Adrenal gland (tissue), 12 donors: ENCODE results near the gene ZNF521. TPM values are rescaled to one million over a fixed set of nuclear protein-coding genes. Genes with fewer than 3 reads are reported as not detected.

ENCODE experiments used
- DNase-seq, 7 donors: peaks; one replicate each; pipeline ENCODE4 v3.0.0-alpha.2; 2019 to 2020
- H3K27ac ChIP-seq, 5 donors: fragments of 200-600 bp; sonication (generic) in 4 of 5; 1 replicate in 3 of 5; 2 replicates in 2 of 5; pipeline versions ENCODE4 v1.5.1 to v1.8.0; 2016 to 2020; ENCODE audit warnings: mild to moderate bottlenecking in 1 of 5
- H3K27me3 ChIP-seq: fragments of 200-600 bp; 2 replicates; pipeline ENCODE4 v1.8.0; 2021
- H3K36me3 ChIP-seq, 2 donors: fragments of 200-600 bp; replicated peaks in 1 of 2; 1 replicate in 1 of 2; 2 replicates in 1 of 2; pipeline versions ENCODE4 v1.5.1 to v1.8.0; 2018 to 2022
- H3K4me1 ChIP-seq, 2 donors: fragments of 200-600 bp; replicated peaks in 1 of 2; 1 replicate in 1 of 2; 2 replicates in 1 of 2; pipeline versions ENCODE4 v1.5.1 to v1.8.0; 2018 to 2021
- H3K4me3 ChIP-seq, 4 donors: fragments of 200-600 bp; sonication (generic) in 3 of 4; one replicate each; pipeline ENCODE4 v1.5.1; 2016 to 2018
- H3K9me3 ChIP-seq, 3 donors: fragments of 200-600 bp; sonication (generic) in 1 of 3; replicated peaks in 1 of 3; 1 replicate in 2 of 3; 2 replicates in 1 of 3; pipeline versions ENCODE4 v1.5.1 to v1.8.0; 2016 to 2021
- CTCF ChIP-seq, 6 experiments: fragments of 450-650 bp in 4 of 6; fragments of 200-600 bp in 2 of 6; sonication (generic) in 1 of 6; IDR thresholded peaks; 1 replicate in 5 of 6; 2 replicates in 1 of 6; pipeline versions ENCODE4 v1.5.1 to v1.8.0; 2016 to 2021; ENCODE audit warnings: antibody characterized with exemption in 6 of 6, mild to moderate bottlenecking in 2 of 6, moderate library complexity in 1 of 6
- POLR2A ChIP-seq, 2 donors: fragments of 450-650 bp; IDR thresholded peaks; one replicate each; pipeline ENCODE4 v1.6.1; 2017; ENCODE audit warnings: antibody characterized with exemption in 2 of 2, mild to moderate bottlenecking in 2 of 2, moderate library complexity in 1 of 2
- WGBS, 4 donors: extraction: QIAGEN DNeasy Blood & Tissue Kit in 2 of 4; methylation state at CpG; one replicate each; pipeline versions ENCODE4 v1.1.5 to v1.1.7; 2013 to 2017; 5-methylcytosine and 5-hydroxymethylcytosine counted together
- intact Hi-C, 2 donors: fragments of 100-400 bp; cut with DNase I; formaldehyde crosslinking; loops; one replicate each; pipeline versions ENCODE4 v1.14.1 to v1.15.0; 2022 to 2023
- polyA plus RNA-seq, 3 donors: library from polyadenylated mRNA; stranded (reverse); fragments of 200-250 nt in 2 of 3; fragments of 350-450 nt in 1 of 3; fragmentation: Illumina TruSeq in 1 of 3; extraction: RNeasy Lipid Tissue Mini Kit (QIAGEN cat#74804) in 1 of 3; gene quantifications; one replicate each; pipeline ENCODE4 v1.2.3, GENCODE V29; 2013 to 2014
- total RNA-seq, 9 donors: library from RNA; depleted of rRNA in 4 of 9; stranded (reverse); fragments of >200 nt in 4 of 9; fragments of 120-200 nt in 1 of 9; fragmentation: NEBNext Ultra II Directional in 1 of 9; extraction: Animal tissue kit (Norgen Biotek cat#: 25700) in 1 of 9; gene quantifications; one replicate each; pipeline versions ENCODE4 v1.1.0 to v1.2.4, GENCODE V29; 2013 to 2023
- donor health status: healthy with polysubstance abuse.
- donor health status: Bipolar disorder and iron deficiency.
- donor health status: DM: yes; HTN: yes; CAD: no.
- donor health status: DM: no; HTN: no; CAD: no.
- donor health status: DM: no; HTN: no; CAD: no.
- donor health status: DM: yes; HTN: yes; CAD: no.

The ZNF521 gene
- total and polyA plus RNA-seq, 12 donors = 3.7 to 270 (median 43.0) TPM

DNA sequence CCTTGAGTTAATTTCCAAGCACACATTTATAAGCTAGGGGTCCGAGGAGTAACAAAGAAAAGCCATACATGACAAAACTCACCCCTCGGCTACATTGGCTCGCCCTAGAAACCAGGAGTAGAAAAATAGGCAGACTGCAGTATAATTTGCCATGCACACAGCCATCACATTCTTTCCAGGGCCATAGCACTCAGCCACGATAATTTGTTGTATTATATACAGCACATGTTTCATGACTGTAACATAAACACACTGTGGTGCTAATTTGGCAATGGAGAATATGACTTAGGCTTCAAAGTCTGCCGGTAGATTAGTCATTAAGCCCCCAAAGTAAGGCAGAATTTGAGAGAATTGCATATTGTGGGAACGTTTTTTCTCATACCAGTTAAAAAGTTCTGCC is 254.9 kb downstream of the ZNF521 start:
- intact Hi-C loops = no loop called here
- H3K9me3 ChIP-seq = no peaks in the 10 kb centered on the region
- no peaks in the 10 kb centered on the region for H3K36me3 ChIP-seq
- no peaks in the 10 kb centered on the region for H3K27me3 ChIP-seq
- H3K4me3 ChIP-seq = no peak overlapping the region
- no peak for TF ChIP-seq POLR2A (IDR thresholded peaks at IDR 0.05)
- no peak for TF ChIP-seq CTCF (IDR thresholded peaks at IDR 0.05)
- H3K4me1 ChIP-seq = peaks cover 12 to 14% of the 10 kb centered on the region in 2 donors
- H3K27ac ChIP-seq = peak overlapping the region in 1 of 5 donors; percentile 49
- 83 to 88% (median 84%) methylated on average over 6 of the region's 6 CpGs for WGBS, 4 donors
- DNase-seq = no peak

DNA sequence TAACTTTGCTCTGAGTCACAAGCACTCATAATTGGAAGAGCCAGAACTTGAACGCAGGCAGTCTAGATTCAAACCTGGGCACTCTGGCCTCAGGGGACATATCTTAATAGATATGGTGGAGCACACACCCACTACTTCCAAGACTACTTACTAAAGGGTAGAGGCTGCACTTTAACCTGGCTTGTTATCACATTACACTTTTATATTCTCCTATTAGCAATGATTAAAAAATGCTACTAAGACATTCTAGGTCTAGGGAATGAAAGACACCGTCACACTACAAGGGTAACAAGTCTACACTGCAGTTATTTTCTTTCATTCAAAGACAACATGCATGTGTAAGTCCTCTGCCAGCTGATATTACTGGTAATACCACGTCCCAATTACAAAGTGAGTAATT is 258.8 kb downstream of the ZNF521 start:
- no peaks in the 10 kb centered on the region for H3K9me3 ChIP-seq
- no peak overlapping the region for H3K27ac ChIP-seq
- H3K4me3 ChIP-seq = no peak overlapping the region
- TF ChIP-seq CTCF (IDR thresholded peaks at IDR 0.05) (no peak), POLR2A (IDR thresholded peaks at IDR 0.05) (no peak)
- intact Hi-C loops = no loop called here
- no peaks in the 10 kb centered on the region for H3K36me3 ChIP-seq
- H3K27me3 ChIP-seq = no peaks in the 10 kb centered on the region
- H3K4me1 ChIP-seq = no peaks in the 10 kb centered on the region
- 90 to 96% (median 93%) methylated on average over 3 of the region's 3 CpGs for WGBS, 4 donors
- DNase-seq = no peak

DNA sequence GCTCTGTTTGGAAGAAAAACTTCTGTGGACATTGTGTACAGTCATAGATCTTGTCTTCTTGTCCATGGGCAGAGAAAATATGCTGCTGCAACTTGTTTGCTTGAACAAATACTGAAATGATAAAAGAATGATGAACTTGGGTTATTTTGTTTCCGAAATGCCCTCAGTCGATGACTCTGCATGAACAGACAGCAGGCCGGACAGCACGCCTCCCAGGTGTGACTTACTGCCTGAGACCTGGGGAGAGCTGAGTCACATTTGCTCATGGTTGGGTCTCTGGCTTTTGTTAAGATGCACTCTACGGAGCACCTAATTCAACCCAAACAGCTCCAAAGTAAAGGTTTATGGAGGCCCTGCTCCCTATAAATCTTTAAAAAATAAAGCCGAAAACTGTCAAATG is 262.5 kb downstream of the ZNF521 start:
- Histone ChIP-seq H3K4me3 (no peak overlapping the region), H3K27me3 (no peaks in the 10 kb centered on the region), H3K27ac (no peak overlapping the region), H3K36me3 (no peaks in the 10 kb centered on the region), H3K9me3 (no peaks in the 10 kb centered on the region), H3K4me1 (no peaks in the 10 kb centered on the region)
- intact Hi-C loops = no loop called here
- no peak for DNase-seq
- WGBS, 4 donors = 87 to 97% (median 94%) methylated on average over 6 of the region's 6 CpGs
- no peak for TF ChIP-seq CTCF (IDR thresholded peaks at IDR 0.05)
- TF ChIP-seq POLR2A (IDR thresholded peaks at IDR 0.05) = no peak

DNA sequence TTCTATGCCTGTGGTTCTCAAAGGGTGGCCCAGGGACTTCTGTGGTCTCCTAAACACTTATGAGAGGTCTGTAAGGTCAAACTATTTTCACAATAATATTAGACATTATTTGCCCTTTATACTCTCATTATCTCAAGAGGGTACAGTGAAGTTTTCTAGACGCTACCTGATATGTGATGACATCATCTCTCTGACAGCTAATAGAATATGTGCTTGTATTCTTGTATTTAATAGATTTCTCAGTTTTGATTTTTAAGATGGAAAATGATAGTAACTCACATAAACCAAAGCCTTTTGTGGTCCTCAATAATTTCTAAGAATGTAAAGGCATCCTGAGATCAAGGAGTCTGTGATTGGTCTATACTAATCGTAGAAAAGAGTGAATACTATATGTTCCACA is 265.1 kb downstream of the ZNF521 start:
- Histone ChIP-seq H3K4me1 (no peaks in the 10 kb centered on the region), H3K36me3 (no peaks in the 10 kb centered on the region), H3K4me3 (no peak overlapping the region), H3K9me3 (no peaks in the 10 kb centered on the region), H3K27me3 (no peaks in the 10 kb centered on the region), H3K27ac (no peak overlapping the region)
- TF ChIP-seq CTCF (IDR thresholded peaks at IDR 0.05) (no peak), POLR2A (IDR thresholded peaks at IDR 0.05) (no peak)
- WGBS, 4 donors = 89 to 94% (median 93%) methylated on average over 2 of the region's 2 CpGs
- intact Hi-C loops = no loop called here
- no peak for DNase-seq
